Gastrocnemius medialis (tissue), 4 donors: ENCODE data around the gene NPHS1. TPM values are rescaled to one million over a fixed set of nuclear protein-coding genes. Genes with fewer than 3 reads are reported as not detected.

Experiments
- ATAC-seq, 2 donors: fragments of 150-250 bp; one replicate each; pipeline ENCODE4 v1.9.1; 2016
- DNase-seq, 2 donors: peaks; one replicate each; pipeline ENCODE4 v3.0.0-alpha.2; 2019
- H3K27ac ChIP-seq, 4 donors: fragments of 200-600 bp; sonication (generic); 1 replicate in 1 of 4; 2 replicates in 3 of 4; pipeline ENCODE4 v1.5.1; 2016 to 2018; ENCODE audit warnings: mild to moderate bottlenecking in 2 of 4, moderate library complexity in 1 of 4
- H3K27me3 ChIP-seq, 3 donors: fragments of 200-600 bp; sonication (generic) in 2 of 3; 1 replicate in 1 of 3; 2 replicates in 2 of 3; pipeline versions ENCODE4 v1.5.1 to v1.6.0; 2016 to 2019; ENCODE audit warnings: mild to moderate bottlenecking in 1 of 3, moderate library complexity in 1 of 3
- H3K36me3 ChIP-seq, 2 donors: fragments of 200-600 bp; sonication (generic) in 1 of 2; one replicate each; pipeline ENCODE4 v1.5.1; 2017 to 2018
- H3K4me1 ChIP-seq, 2 donors: fragments of 200-600 bp; sonication (generic) in 1 of 2; one replicate each; pipeline ENCODE4 v1.5.1; 2016 to 2017; ENCODE audit warnings: mild to moderate bottlenecking in 2 of 2
- H3K4me3 ChIP-seq, 4 donors: fragments of 200-600 bp; sonication (generic) in 3 of 4; 1 replicate in 1 of 4; 2 replicates in 3 of 4; pipeline ENCODE4 v1.5.1; 2016 to 2019; ENCODE audit warnings: mild to moderate bottlenecking in 2 of 4
- H3K9me3 ChIP-seq, 3 donors: fragments of 200-600 bp; sonication (generic) in 2 of 3; 1 replicate in 1 of 3; 2 replicates in 2 of 3; pipeline ENCODE4 v1.5.1; 2016 to 2019
- POLR2A ChIP-seq, 2 donors: fragments of 450-650 bp; IDR thresholded peaks; one replicate each; pipeline ENCODE4 v1.6.1; 2017; ENCODE audit warnings: antibody characterized with exemption in 2 of 2, mild to moderate bottlenecking in 2 of 2, moderate library complexity in 2 of 2
- in situ Hi-C, 4 donors: fragments of 200-750 bp; cut with MboI; loops; one replicate each; pipeline versions ENCODE4 v1.15.0 to v1.8.0; 2017; ENCODE audit warnings: low sequenced_read_pairs in 4 of 4
- intact Hi-C: fragments of 100-400 bp; cut with DNase I; formaldehyde crosslinking; loops from one replicate; pipeline ENCODE4 v1.15.1; 2023; ENCODE audit warnings: low total_unique reads
- total RNA-seq, 4 donors: library from RNA; depleted of rRNA; stranded (reverse); fragments of >200 nt; gene quantifications; one replicate each; pipeline versions ENCODE4 v1.1.0 to v1.2.3, GENCODE V29; 2016
- TF ChIP-seq, protein P1 (sequence below), 5 experiments: fragments of 450-650 bp in 3 of 5; fragments of 200-600 bp in 2 of 5; sonication (generic) in 2 of 5; IDR thresholded peaks in 4 of 5; conservative IDR thresholded peaks in 1 of 5; 1 replicate in 4 of 5; 2 replicates in 1 of 5; pipeline ENCODE4 v1.5.1; 2016 to 2019; ENCODE audit warnings: antibody characterized with exemption in 5 of 5, mild to moderate bottlenecking in 3 of 5, moderate library complexity in 3 of 5

The NPHS1 gene
- total RNA-seq, 4 donors from 2014 or later: not detected

DNA sequence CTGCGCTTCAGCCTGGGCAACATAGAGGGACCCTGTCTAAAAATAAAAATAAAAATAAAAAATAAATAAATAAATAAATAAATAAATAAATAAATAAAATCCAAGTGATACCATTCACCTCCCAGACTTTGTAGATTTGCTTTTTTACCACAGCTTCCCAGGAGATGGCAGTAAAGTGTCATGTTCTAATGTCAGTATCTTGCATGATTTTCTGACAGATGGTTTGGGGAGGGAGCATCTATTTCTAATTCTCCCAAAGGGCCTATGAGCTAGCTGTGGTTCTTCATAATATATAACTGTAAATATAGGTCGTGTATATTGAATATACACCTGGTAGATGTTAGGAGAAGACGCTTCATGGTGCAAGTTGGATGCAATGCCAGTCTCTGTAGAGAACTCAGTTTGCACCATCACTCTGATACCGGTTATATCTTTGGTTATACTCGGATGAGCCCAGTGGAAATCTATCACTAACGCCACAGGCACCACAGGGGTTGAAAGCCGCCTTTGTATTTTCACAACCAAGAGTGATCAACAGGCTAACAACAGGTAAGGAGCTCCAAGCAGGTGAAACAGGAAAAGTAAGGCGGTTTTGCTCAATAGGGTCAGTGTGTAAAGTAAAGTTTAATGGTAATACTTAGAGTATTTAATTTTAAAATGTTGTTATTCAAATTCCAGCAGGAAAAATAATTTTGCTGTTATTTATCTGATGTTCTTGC lies 30.0 kb upstream of the NPHS1 start:
- in situ Hi-C loops: loop anchor here in 1 of 4 donors (10.0 kb wide), 1 partner anchor 53 kb away; the partner anchor contains the start of gene LRFN3
- Histone ChIP-seq H3K27ac (no peak overlapping the region), H3K36me3 (no peaks in the 10 kb centered on the region), H3K4me1 (no peaks in the 10 kb centered on the region), H3K27me3 (peaks cover 0 to 9% (median 4%) of the 10 kb centered on the region in 3 donors), H3K4me3 (no peak overlapping the region), H3K9me3 (no peaks in the 10 kb centered on the region)
- intact Hi-C loops: loop anchor here (1.0 kb wide), 1 partner anchor 49 kb away; no protein-coding TSS in a partner anchor
- TF ChIP-seq, protein P1, sequence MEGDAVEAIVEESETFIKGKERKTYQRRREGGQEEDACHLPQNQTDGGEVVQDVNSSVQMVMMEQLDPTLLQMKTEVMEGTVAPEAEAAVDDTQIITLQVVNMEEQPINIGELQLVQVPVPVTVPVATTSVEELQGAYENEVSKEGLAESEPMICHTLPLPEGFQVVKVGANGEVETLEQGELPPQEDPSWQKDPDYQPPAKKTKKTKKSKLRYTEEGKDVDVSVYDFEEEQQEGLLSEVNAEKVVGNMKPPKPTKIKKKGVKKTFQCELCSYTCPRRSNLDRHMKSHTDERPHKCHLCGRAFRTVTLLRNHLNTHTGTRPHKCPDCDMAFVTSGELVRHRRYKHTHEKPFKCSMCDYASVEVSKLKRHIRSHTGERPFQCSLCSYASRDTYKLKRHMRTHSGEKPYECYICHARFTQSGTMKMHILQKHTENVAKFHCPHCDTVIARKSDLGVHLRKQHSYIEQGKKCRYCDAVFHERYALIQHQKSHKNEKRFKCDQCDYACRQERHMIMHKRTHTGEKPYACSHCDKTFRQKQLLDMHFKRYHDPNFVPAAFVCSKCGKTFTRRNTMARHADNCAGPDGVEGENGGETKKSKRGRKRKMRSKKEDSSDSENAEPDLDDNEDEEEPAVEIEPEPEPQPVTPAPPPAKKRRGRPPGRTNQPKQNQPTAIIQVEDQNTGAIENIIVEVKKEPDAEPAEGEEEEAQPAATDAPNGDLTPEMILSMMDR (IDR thresholded peaks at IDR 0.05 in 4 of 5, conservative IDR thresholded peaks at IDR 0.05 in 1 of 5): peak in 4 of 5 experiments; percentile 17 to 44 (median 28)
- no peak for TF ChIP-seq POLR2A (IDR thresholded peaks at IDR 0.05)
- peak in 1 of 2 donors; percentile 63 for ATAC-seq
- no peak for DNase-seq

DNA sequence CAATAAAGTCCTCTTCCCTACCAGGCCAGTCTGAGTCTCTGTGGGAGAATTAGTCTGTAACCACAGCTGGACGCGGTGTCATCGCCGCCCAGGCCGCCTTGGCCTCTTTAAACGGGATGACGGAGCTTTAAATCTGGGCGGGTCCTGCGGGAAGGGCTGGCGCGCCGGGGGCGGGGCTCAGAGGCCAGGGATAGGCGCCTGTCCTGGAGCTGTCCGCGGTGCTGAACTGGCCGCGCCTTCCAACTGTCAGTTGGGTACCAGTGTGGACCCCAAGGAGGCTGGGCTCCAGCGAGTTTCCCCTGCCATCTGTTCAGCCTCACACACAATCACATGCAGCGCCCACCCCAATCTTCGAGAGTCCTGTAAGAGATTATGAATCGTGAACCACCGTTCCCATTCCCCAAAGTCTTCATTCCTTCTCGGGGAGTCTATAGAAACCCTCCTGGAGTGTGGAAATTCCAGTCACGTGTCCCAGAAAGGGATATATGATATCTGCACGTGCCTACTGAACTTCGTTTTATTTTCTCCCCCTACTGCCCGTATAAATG lies 27.5 kb upstream of the NPHS1 start:
- in situ Hi-C loops (loop anchor here in 1 of 4 donors (10.0 kb wide), 1 partner anchor 55 kb away; the partner anchor contains the start of gene LRFN3), intact Hi-C loops (no loop called here)
- Histone ChIP-seq H3K9me3 (no peaks in the 10 kb centered on the region), H3K4me1 (no peaks in the 10 kb centered on the region), H3K4me3 (no peak overlapping the region), H3K36me3 (no peaks in the 10 kb centered on the region), H3K27ac (no peak overlapping the region), H3K27me3 (peaks cover 0 to 12% (median 4%) of the 10 kb centered on the region in 3 donors)
- ATAC-seq (peak; percentile 68 to 79), DNase-seq (peak; percentile 56 to 63)
- no peak for TF ChIP-seq POLR2A (IDR thresholded peaks at IDR 0.05)
- TF ChIP-seq, protein P1 (IDR thresholded peaks at IDR 0.05 in 4 of 5, conservative IDR thresholded peaks at IDR 0.05 in 1 of 5): no peak

DNA sequence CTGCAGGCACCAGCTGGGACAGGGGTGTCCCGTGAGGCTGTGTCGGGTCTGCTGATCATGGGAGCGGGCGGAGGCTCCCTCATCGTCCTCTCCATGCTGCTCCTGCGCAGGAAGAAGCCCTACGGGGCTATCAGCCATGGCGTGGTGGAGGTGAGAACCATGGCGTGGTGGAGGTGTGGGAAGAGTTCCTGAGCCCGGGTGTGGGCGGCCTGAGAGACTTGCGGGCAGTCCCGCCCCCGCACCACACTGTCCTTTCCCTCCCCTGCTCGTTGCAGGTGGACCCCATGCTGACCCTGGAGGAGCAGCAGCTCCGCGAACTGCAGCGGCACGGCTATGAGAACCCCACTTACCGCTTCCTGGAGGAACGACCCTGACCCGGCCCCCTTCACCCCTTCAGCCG lies 26.8 kb upstream of the NPHS1 start:
- DNase-seq (no peak), ATAC-seq (no peak)
- Histone ChIP-seq H3K27ac (no peak overlapping the region), H3K4me3 (no peak overlapping the region), H3K9me3 (no peaks in the 10 kb centered on the region), H3K27me3 (peaks cover 0 to 12% (median 4%) of the 10 kb centered on the region in 3 donors), H3K4me1 (no peaks in the 10 kb centered on the region), H3K36me3 (no peaks in the 10 kb centered on the region)
- TF ChIP-seq, protein P1 (IDR thresholded peaks at IDR 0.05 in 4 of 5, conservative IDR thresholded peaks at IDR 0.05 in 1 of 5): no peak
- TF ChIP-seq POLR2A (IDR thresholded peaks at IDR 0.05): no peak
- in situ Hi-C loops: no loop called here
- intact Hi-C loops: no loop called here

DNA sequence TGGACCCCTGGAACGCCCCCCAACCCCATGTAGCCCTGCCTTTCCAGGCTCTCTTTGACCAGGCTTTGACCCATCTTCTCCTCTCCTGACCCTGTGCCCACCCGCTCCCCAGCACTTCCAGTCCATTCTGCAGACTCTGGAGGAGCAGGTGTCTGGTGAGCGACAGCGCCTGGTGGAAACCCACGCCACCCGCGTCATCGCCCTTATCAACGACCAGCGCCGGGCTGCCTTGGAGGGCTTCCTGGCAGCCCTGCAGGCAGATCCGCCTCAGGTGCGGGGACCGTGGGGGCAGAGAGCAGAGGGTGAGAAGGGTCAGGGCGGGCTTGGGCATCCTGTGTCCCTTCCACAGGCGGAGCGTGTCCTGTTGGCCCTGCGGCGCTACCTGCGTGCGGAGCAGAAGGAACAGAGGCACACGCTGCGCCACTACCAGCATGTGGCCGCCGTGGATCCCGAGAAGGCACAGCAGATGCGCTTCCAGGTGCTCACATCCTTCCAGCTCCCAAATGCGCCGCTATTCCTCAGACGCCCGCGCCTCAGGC lies 22.2 kb upstream of the NPHS1 start:
- in situ Hi-C loops: no loop called here
- H3K36me3 ChIP-seq: no peaks in the 10 kb centered on the region
- no peaks in the 10 kb centered on the region for H3K9me3 ChIP-seq
- H3K4me1 ChIP-seq: peaks cover 6% of the 10 kb centered on the region in 2 donors
- intact Hi-C loops: no loop called here
- no peak overlapping the region for H3K27ac ChIP-seq
- no peak for ATAC-seq
- H3K4me3 ChIP-seq: no peak overlapping the region
- DNase-seq: no peak
- H3K27me3 ChIP-seq: peaks cover 27 to 39% (median 32%) of the 10 kb centered on the region in 3 donors
- TF ChIP-seq, protein P1 (IDR thresholded peaks at IDR 0.05 in 4 of 5, conservative IDR thresholded peaks at IDR 0.05 in 1 of 5): no peak
- TF ChIP-seq POLR2A (IDR thresholded peaks at IDR 0.05): no peak
